LNCaP clone FGC (cell line): ENCODE measurements around the gene RLBP1.

Source experiments
- DNase-seq: peaks from one replicate; pipeline ENCODE4 v3.0.0-alpha.2; 2011; ENCODE audit warnings: low read depth
- H3K4me3 ChIP-seq: 2 replicates; pipeline ENCODE4 v1.5.1; 2011; ENCODE audit warnings: mild to moderate bottlenecking, low read depth, low read length, control low read depth
- CTCF ChIP-seq: IDR thresholded peaks from 2 replicates; pipeline ENCODE4 v1.5.1; 2012; ENCODE audit warnings: mild to moderate bottlenecking; ENCODE audit not compliant: control insufficient read depth, insufficient read depth; ENCODE audit errors: extremely low read depth

The RLBP1 gene

GRCh38 chr15:89231832-89232231 is 10.5 kb upstream of the RLBP1 start:
- no peak for TF ChIP-seq CTCF
- no peak for DNase-seq
- H3K4me3 ChIP-seq, result no peak overlapping the region

GRCh38 chr15:89230277-89230676 is 8.9 kb upstream of the RLBP1 start:
- TF ChIP-seq CTCF, result no peak
- H3K4me3 ChIP-seq, result no peak overlapping the region
- DNase-seq, result no peak

GRCh38 chr15:89227425-89227824 is 6.0 kb upstream of the RLBP1 start:
- no peak for TF ChIP-seq CTCF
- no peak overlapping the region for H3K4me3 ChIP-seq
- no peak for DNase-seq

- no peak for TF ChIP-seq CTCF
- DNase-seq, result no peak
- no peak overlapping the region for H3K4me3 ChIP-seq
Measured at GRCh38 chr15:89226359-89227221, 5.2 kb upstream of the RLBP1 start.

- no peak for DNase-seq
- no peak for TF ChIP-seq CTCF
- H3K4me3 ChIP-seq, result no peak overlapping the region
Measured at GRCh38 chr15:89225588-89225987, 4.2 kb upstream of the RLBP1 start.

GRCh38 chr15:89218531-89218930 is 2.8 kb downstream of the RLBP1 start:
- no peak for DNase-seq
- no peak for TF ChIP-seq CTCF
- H3K4me3 ChIP-seq, result no peak overlapping the region
